Neural progenitor cell (in vitro differentiated cells): ENCODE measurements around the gene PGAM2. TPM values are rescaled to one million over a fixed set of nuclear protein-coding genes. Genes with fewer than 3 reads are reported as not detected.

Experiments
- DNase-seq: peaks from one replicate; pipeline ENCODE4 v3.0.0-alpha.2; 2016; ENCODE audit warnings: low spot score
- H2AFZ ChIP-seq: fragments of 200-600 bp; sonication (generic); replicated peaks from 2 replicates; pipeline ENCODE4 v1.6.1; 2016; ENCODE audit warnings: antibody characterized with exemption
- H3F3A ChIP-seq: fragments of 200-600 bp; sonication (generic); 2 replicates; pipeline ENCODE4 v1.6.1; 2016; ENCODE audit warnings: antibody characterized with exemption, low read depth
- H3K27ac ChIP-seq: fragments of 200-600 bp; sonication (generic); 2 replicates; pipeline ENCODE4 v1.5.1; 2016; ENCODE audit warnings: mild to moderate bottlenecking
- H3K27me3 ChIP-seq: fragments of 200-600 bp; sonication (generic); 2 replicates; pipeline ENCODE4 v1.6.1; 2016; ENCODE audit warnings: mild to moderate bottlenecking, moderate library complexity
- H3K36me3 ChIP-seq: fragments of 200-600 bp; sonication (generic); 2 replicates; pipeline ENCODE4 v1.5.1; 2016
- H3K4me1 ChIP-seq: fragments of 200-600 bp; sonication (generic); 2 replicates; pipeline ENCODE4 v1.6.1; 2016; ENCODE audit warnings: mixed run types
- H3K4me2 ChIP-seq: fragments of 200-600 bp; sonication (generic); 2 replicates; pipeline ENCODE4 v1.6.1; 2016
- H3K4me3 ChIP-seq: fragments of 200-600 bp; sonication (generic); 2 replicates; pipeline ENCODE4 v1.5.1; 2016
- H3K79me2 ChIP-seq: fragments of 200-600 bp; sonication (generic); 2 replicates; pipeline ENCODE4 v1.6.1; 2016; ENCODE audit warnings: low read depth
- H3K9ac ChIP-seq: fragments of 200-600 bp; sonication (generic); 2 replicates; pipeline ENCODE4 v1.6.1; 2016
- H3K9me3 ChIP-seq: fragments of 200-600 bp; sonication (generic); 2 replicates; pipeline ENCODE4 v1.5.1; 2016; ENCODE audit warnings: low read depth
- H4K20me1 ChIP-seq: fragments of 200-600 bp; sonication (generic); 2 replicates; pipeline ENCODE4 v1.6.1; 2016; ENCODE audit warnings: low read depth
- H3K27ac Mint-ChIP-seq: 3 replicates; pipeline ENCODE4 v1.8.0; 2021; ENCODE audit warnings: mixed read lengths
- H3K27me3 Mint-ChIP-seq: 2 replicates; pipeline ENCODE4 v1.8.0; 2022; ENCODE audit warnings: low read depth, mild to moderate bottlenecking, inconsistent platforms, moderate library complexity, mixed read lengths; ENCODE audit not compliant: insufficient read depth
- H3K36me3 Mint-ChIP-seq: 3 replicates; pipeline ENCODE4 v1.8.0; 2021; ENCODE audit warnings: mixed read lengths
- H3K4me1 Mint-ChIP-seq: 3 replicates; pipeline ENCODE4 v1.8.0; 2021; ENCODE audit warnings: mixed read lengths
- H3K4me3 Mint-ChIP-seq: 3 replicates; pipeline ENCODE4 v1.8.0; 2021; ENCODE audit warnings: mild to moderate bottlenecking, moderate library complexity, mixed read lengths
- H3K9me3 Mint-ChIP-seq: 3 replicates; pipeline ENCODE4 v1.8.0; 2020; ENCODE audit warnings: mixed read lengths
- CTCF ChIP-seq: fragments of 200-600 bp; sonication (generic); IDR thresholded peaks from 2 replicates; pipeline ENCODE4 v1.5.1; 2017; ENCODE audit warnings: antibody characterized with exemption, mild to moderate bottlenecking
- EZH2 ChIP-seq: fragments of 200-600 bp; sonication (generic); IDR thresholded peaks from 2 replicates; pipeline ENCODE4 v1.6.1; 2017; ENCODE audit warnings: antibody characterized with exemption, mild to moderate bottlenecking, moderate library complexity
- EZH2phosphoT487 ChIP-seq: fragments of 200-600 bp; sonication (generic); IDR thresholded peaks from 2 replicates; pipeline ENCODE4 v1.6.1; 2017; ENCODE audit warnings: antibody characterized with exemption
- total RNA-seq: library from RNA; depleted of rRNA; stranded (reverse); fragments of >200 nt; gene quantifications from 2 replicates; pipeline ENCODE4 v1.2.3, GENCODE V29; 2015; ENCODE audit warnings: low replicate concordance

PGAM2 gene
- total RNA-seq, 1 donor from 2014 or later: 11.2 TPM

- DNase-seq: no peak
- Mint-ChIP-seq H3K27ac (no peak overlapping the region), H3K36me3 (peaks cover 2% of the 10 kb centered on the region), H3K4me3 (no peak overlapping the region), H3K27me3 (peaks cover 6% of the 10 kb centered on the region), H3K9me3 (no peaks in the 10 kb centered on the region), H3K4me1 (peaks cover 2% of the 10 kb centered on the region)
- TF ChIP-seq EZH2phosphoT487: no peak
- H3F3A ChIP-seq: peaks cover 4% of the 10 kb centered on the region
- H3K79me2 ChIP-seq: no peaks in the 10 kb centered on the region
- no peak overlapping the region for H3K9ac ChIP-seq
- no peak overlapping the region for H2AFZ ChIP-seq
- no peaks in the 10 kb centered on the region for H4K20me1 ChIP-seq
- H3K27ac ChIP-seq: no peak overlapping the region
- H3K27me3 ChIP-seq: no peaks in the 10 kb centered on the region
- H3K36me3 ChIP-seq: no peaks in the 10 kb centered on the region
- H3K4me3 ChIP-seq: no peak overlapping the region
- H3K4me1 ChIP-seq: no peaks in the 10 kb centered on the region
- H3K9me3 ChIP-seq: no peaks in the 10 kb centered on the region
- H3K4me2 ChIP-seq: no peak overlapping the region
Observed at GRCh38 chr7:44074349-44074695, 9.0 kb upstream of the PGAM2 start.

GRCh38 chr7:44073664-44074348, 8.4 kb upstream of the PGAM2 start:
- Histone ChIP-seq H3K4me1 (no peaks in the 10 kb centered on the region), H3K27me3 (peaks cover 4% of the 10 kb centered on the region), H3K4me2 (no peak overlapping the region), H3K27ac (no peak overlapping the region), H4K20me1 (no peaks in the 10 kb centered on the region), H3F3A (peaks cover 4% of the 10 kb centered on the region), H3K9me3 (no peaks in the 10 kb centered on the region), H3K79me2 (no peaks in the 10 kb centered on the region), H3K9ac (no peak overlapping the region), H3K4me3 (no peak overlapping the region), H2AFZ (no peak overlapping the region), H3K36me3 (no peaks in the 10 kb centered on the region)
- Mint-ChIP-seq H3K4me1 (peaks cover 2% of the 10 kb centered on the region), H3K27me3 (peaks cover 6% of the 10 kb centered on the region), H3K9me3 (no peaks in the 10 kb centered on the region), H3K36me3 (peaks cover 2% of the 10 kb centered on the region), H3K27ac (no peak overlapping the region), H3K4me3 (no peak overlapping the region)
- TF ChIP-seq CTCF: no peak
- TF ChIP-seq EZH2phosphoT487: no peak
- no peak for TF ChIP-seq EZH2
- DNase-seq: no peak

- peaks cover 9% of the 10 kb centered on the region for H3K27me3 Mint-ChIP-seq
- Histone ChIP-seq H3K4me2 (no peak overlapping the region), H3K4me3 (no peak overlapping the region), H3K27me3 (peaks cover 9% of the 10 kb centered on the region), H3K36me3 (no peaks in the 10 kb centered on the region), H3K79me2 (no peaks in the 10 kb centered on the region), H3K9ac (no peak overlapping the region), H2AFZ (no peak overlapping the region), H3F3A (peaks cover 7% of the 10 kb centered on the region), H3K9me3 (no peaks in the 10 kb centered on the region), H3K4me1 (no peaks in the 10 kb centered on the region), H4K20me1 (no peaks in the 10 kb centered on the region), H3K27ac (no peak overlapping the region)
- peak; percentile 74 for DNase-seq
- H3K9me3 Mint-ChIP-seq: no peaks in the 10 kb centered on the region
- H3K4me1 Mint-ChIP-seq: peaks cover 2% of the 10 kb centered on the region
- H3K27ac Mint-ChIP-seq: no peak overlapping the region
- H3K4me3 Mint-ChIP-seq: peak overlapping the region; percentile 27
- H3K36me3 Mint-ChIP-seq: no peaks in the 10 kb centered on the region
- TF ChIP-seq EZH2phosphoT487 (no peak), CTCF (peak; percentile 67)
Observed at GRCh38 chr7:44072364-44073231, 7.2 kb upstream of the PGAM2 start.
